Activated CD4-positive, alpha-beta T cell treated with anti-CD3 and anti-CD28 coated beads for 36 hours (primary cell): ENCODE results near the gene PPP1R11. TPM values are rescaled to one million over a fixed set of nuclear protein-coding genes. Genes with fewer than 3 reads are reported as not detected.

Source experiments
- ATAC-seq: fragments of 200-7000 bp; cut with Tn5 transposase; one replicate; pipeline ENCODE4 v1.10.0; 2021; ENCODE audit warnings: mild to moderate bottlenecking, moderate library complexity
- CTCF ChIA-PET: fragments of 350-600 bp; sonication (Branson Sonifier 250); formaldehyde crosslinking; loops from one replicate; lab custom pipeline; 2021; ENCODE audit warnings: antibody characterized with exemption; lab: Charles Lee
- POLR2A ChIA-PET: fragments of 350-600 bp; sonication (Branson Sonifier 250); formaldehyde crosslinking; loops from one replicate; lab custom pipeline; 2021; ENCODE audit warnings: antibody characterized with exemption, inconsistent platforms; lab: Charles Lee
- DNase-seq: peaks from one replicate; pipeline ENCODE4 v3.0.0-alpha.2; 2020
- H3K27ac Mint-ChIP-seq: one replicate; pipeline ENCODE4 v1.8.0; 2021; ENCODE audit warnings: mixed read lengths
- H3K27me3 Mint-ChIP-seq: one replicate; pipeline ENCODE4 v1.8.0; 2021; ENCODE audit warnings: mixed read lengths
- H3K36me3 Mint-ChIP-seq: one replicate; pipeline ENCODE4 v1.8.0; 2021; ENCODE audit warnings: low read depth, mixed read lengths
- H3K4me1 Mint-ChIP-seq: one replicate; pipeline ENCODE4 v1.8.0; 2021; ENCODE audit warnings: mixed read lengths
- H3K4me3 Mint-ChIP-seq: one replicate; pipeline ENCODE4 v1.8.0; 2021; ENCODE audit warnings: mild to moderate bottlenecking, moderate library complexity, mixed read lengths
- H3K9me3 Mint-ChIP-seq: one replicate; pipeline ENCODE4 v1.8.0; 2021; ENCODE audit warnings: low read depth, mixed read lengths
- intact Hi-C, 2 experiments: fragments of 100-400 bp; cut with DNase I in 1 of 2; cut with micrococcal nuclease in 1 of 2; formaldehyde crosslinking; loops; one replicate each; pipeline versions ENCODE4 v1.14.2 to v1.15.1; 2022 to 2024; cut with DNase I, micrococcal nuclease
- total RNA-seq, 2 experiments: library from RNA; stranded (reverse); gene quantifications; one replicate each; pipeline ENCODE4 v1.2.3, GENCODE V29; 2021

Gene PPP1R11
- total RNA-seq, 2 experiments from 2014 or later: 47.8 to 59.9 TPM

DNA sequence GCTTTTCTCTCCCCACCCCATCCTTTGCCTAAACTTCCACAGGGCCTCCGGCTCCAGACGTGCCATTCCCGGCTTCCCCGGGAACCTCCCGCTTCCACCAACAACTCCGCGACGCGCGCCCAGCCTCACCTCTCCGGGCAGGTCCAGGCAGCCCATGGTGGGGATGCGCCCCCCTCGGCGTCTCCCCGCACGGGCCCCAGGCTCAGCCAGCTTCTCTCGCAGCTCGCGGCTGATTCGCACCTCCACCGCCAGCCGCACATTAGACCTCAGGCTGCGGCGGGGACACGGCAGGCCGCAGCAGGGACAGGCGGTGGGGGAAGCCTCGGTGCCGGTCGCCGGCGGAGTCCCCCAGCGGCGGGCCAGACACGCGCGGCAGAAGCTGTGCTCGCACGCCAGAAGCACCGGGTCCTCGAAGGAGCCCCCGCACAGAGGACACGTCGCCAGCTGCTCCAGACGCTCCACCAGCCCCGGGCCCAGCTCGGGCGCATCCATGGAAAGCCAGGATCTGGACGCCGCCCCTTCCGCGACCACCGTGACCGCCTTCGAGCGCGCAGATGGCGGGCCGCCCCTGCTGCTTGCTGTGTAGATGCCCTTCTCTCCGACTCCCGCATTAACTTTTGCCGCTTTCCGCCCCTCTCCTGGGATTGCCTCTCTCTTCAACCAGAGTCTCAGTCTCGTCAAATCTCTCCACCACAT lies 8.2 kb downstream of the PPP1R11 start, which contains the start of gene RNF39:
TSS of gene RNF39 (minus strand) at position 676 of the 696 bp plus-strand sequence. CDS start at position 492, 184 bp downstream.
- Mint-ChIP-seq H3K27me3 (peaks cover 38% of the 10 kb centered on the region), H3K4me3 (peak within 1 kb of the TSS; percentile 54), H3K36me3 (peaks cover 10% of the 10 kb centered on the region), H3K27ac (no peak within 1 kb of the TSS), H3K4me1 (peaks cover 39% of the 10 kb centered on the region), H3K9me3 (no peaks in the 10 kb centered on the region)
- DNase-seq (peak; percentile 42), ATAC-seq (peak; percentile 24)
- ChIA-PET POLR2A (no interaction called here), CTCF (interaction anchor here (0.9 to 1.3 kb wide), 4 partner anchors 9 to 58 kb away, joined by 3 to 4 read pairs (median 4); no protein-coding TSS in a partner anchor)
- intact Hi-C loops: no loop called here

DNA sequence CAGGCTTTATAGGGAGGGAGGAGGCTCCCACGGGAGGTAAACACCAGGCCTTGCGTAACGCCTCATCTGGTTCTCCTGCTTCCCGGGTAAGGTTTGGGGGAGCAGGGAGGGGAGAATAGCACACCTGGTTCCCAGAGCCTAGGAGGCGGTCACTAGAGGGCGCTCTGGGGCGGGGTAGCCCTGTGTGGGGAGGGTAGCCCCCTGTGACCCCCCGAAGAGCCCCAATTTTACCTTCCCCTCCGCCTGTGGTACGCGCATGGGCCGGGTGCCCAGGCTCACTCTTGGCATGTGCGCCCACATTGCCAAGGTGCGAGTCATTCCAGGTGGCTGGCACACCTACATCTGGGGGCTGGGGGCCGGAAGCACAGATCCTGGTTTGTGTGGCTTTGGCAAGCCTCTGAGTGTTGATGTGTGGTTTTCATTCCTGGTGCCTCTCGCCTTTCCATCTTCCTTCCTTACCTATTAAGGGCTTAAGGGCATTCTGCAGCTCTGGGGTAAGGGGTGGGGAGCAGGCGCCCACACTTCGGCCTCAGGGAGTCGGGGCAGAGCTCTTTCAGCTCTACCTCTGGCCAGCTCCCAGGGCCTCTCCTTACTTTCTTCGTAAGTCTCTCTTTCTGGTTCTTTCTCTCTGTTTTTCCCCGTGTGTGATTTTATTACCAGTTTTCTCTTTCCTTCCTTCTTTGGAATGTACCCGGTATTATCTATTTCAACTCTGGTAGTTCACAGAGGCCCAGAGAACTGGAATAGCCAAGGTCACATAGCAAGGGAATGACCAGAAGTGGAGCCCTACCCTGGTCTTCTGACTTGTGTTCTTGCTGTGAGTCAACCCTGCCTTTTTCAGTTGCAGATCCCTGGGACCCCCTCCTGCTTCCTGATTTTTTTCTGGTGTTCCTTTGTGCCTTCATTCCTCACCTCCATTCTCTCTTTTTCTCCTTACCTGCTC lies 9.1 kb downstream of the PPP1R11 start:
- CTCF ChIA-PET: interaction anchor here (0.6 to 2.7 kb wide), 3 partner anchors 11 to 397 kb away, joined by 4 to 9 read pairs (median 4); no protein-coding TSS in a partner anchor

DNA sequence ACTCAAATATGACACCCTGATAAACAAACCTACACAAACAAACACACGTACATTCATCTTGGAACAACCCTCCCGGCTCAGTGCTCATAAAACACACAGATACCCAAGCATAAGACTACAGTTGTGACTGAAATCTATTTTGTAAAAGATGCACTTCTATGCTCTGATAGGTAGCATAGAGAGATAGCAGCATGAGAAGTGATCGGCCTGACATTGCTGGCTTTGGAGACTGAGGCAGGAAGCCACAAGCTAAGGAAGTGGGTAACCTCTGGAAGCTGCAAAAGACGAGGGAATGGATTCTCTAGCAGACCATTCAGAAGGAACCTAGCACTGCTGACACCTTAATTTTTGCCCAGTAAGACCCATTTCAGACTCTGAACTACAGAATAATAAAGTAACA lies 10.2 kb downstream of the PPP1R11 start:
- intact Hi-C loops: no loop called here
- DNase-seq: no peak
- Mint-ChIP-seq H3K9me3 (no peaks in the 10 kb centered on the region), H3K27me3 (peaks cover 28% of the 10 kb centered on the region), H3K4me1 (peaks cover 30% of the 10 kb centered on the region), H3K4me3 (no peak overlapping the region), H3K36me3 (no peaks in the 10 kb centered on the region), H3K27ac (no peak overlapping the region)
- ChIA-PET POLR2A (no interaction called here), CTCF (interaction anchor here (0.5 to 2.7 kb wide), 5 partner anchors 10 to 281 kb away, joined by 3 to 9 read pairs (median 3); partner anchors contain the start of gene TRIM26)
- no peak for ATAC-seq

More for the DNA sequence above, 9.1 kb downstream of the PPP1R11 start:
- ATAC-seq (no peak), DNase-seq (peak; percentile 57)
- H3K27ac Mint-ChIP-seq: no peak overlapping the region
- H3K36me3 Mint-ChIP-seq: peaks cover 3% of the 10 kb centered on the region
- intact Hi-C loops: no loop called here
- POLR2A ChIA-PET: no interaction called here
- no peaks in the 10 kb centered on the region for H3K9me3 Mint-ChIP-seq
- H3K4me1 Mint-ChIP-seq: peaks cover 34% of the 10 kb centered on the region
- H3K27me3 Mint-ChIP-seq: peaks cover 35% of the 10 kb centered on the region
- H3K4me3 Mint-ChIP-seq: peak overlapping the region; percentile 45

DNA sequence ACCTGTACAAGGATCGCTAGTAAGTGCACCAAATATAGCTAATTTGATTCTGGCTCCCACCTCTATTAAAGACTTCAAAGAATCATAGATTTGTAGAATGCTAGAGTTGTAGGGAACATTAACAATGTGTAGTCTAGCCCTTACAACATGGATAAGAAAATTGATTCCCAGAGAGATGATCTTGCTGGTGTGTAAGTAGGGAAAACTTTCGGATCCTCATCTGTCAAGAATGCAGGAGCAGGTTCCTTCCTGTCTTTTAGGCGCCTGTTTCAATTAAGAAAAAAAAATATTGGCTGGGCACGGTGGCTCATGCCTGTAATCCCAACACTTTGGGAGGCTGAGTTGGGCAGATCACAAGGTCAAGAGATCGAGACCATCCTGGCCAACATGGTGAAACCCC lies 20.9 kb downstream of the PPP1R11 start:
- H3K36me3 Mint-ChIP-seq: no peaks in the 10 kb centered on the region
- intact Hi-C loops: no loop called here
- ATAC-seq (no peak), DNase-seq (no peak)
- ChIA-PET CTCF (interaction anchor here (0.6 to 2.1 kb wide), 7 partner anchors 8 to 320 kb away, joined by 3 to 9 read pairs (median 3); no protein-coding TSS in a partner anchor), POLR2A (no interaction called here)
- no peak overlapping the region for H3K4me3 Mint-ChIP-seq
- H3K27me3 Mint-ChIP-seq: peaks cover 36% of the 10 kb centered on the region
- H3K4me1 Mint-ChIP-seq: no peaks in the 10 kb centered on the region
- H3K9me3 Mint-ChIP-seq: no peaks in the 10 kb centered on the region
- no peak overlapping the region for H3K27ac Mint-ChIP-seq

DNA sequence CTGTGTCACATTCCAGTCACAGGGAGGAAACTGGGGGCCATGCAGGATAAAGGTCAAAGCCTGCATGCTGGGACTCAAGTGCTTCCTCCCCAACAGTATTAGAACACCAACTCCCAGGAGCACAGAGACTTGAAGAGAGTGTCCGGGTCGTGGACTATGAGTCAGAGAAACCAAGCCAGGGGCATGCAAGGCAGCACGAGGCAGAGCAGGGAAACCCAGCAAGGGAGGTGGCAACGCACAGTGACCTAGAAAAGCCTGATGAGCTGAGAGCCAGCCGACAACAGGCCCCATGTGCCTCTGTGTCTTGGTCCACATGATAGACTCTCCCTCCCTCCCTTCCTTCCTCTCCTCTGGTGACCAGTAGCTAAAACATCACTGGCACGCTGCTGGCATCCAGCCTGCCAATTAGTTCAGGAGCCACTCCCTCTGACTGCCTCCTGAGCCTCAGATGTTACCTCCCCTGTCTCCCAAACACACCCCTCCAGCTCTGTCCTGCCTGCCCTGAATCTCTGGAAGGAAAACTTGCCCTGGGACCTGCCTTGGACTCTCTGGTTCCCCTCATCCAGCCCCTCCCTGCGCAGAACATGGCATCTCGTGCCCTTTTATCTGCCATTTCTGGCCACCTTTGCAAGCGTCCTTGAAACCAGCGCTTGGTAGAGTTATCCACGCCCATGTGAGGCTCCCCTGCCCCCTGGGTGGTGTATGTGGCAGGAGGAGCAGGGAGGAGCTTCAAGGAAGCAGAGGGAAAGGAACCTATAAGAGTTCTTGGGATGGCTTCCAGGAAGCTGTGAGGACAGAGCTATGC lies 24.8 kb downstream of the PPP1R11 start:
- POLR2A ChIA-PET: no interaction called here
- no peak overlapping the region for H3K27ac Mint-ChIP-seq
- intact Hi-C loops: no loop called here
- no peaks in the 10 kb centered on the region for H3K36me3 Mint-ChIP-seq
- H3K4me1 Mint-ChIP-seq: no peaks in the 10 kb centered on the region
- no peak for ATAC-seq
- CTCF ChIA-PET: interaction anchor here (0.8 to 2.6 kb wide), 2 partner anchors 13 to 39 kb away, joined by 4 to 9 read pairs; no protein-coding TSS in a partner anchor
- no peak overlapping the region for H3K4me3 Mint-ChIP-seq
- no peaks in the 10 kb centered on the region for H3K9me3 Mint-ChIP-seq
- peaks cover 50% of the 10 kb centered on the region for H3K27me3 Mint-ChIP-seq
- DNase-seq: no peak

DNA sequence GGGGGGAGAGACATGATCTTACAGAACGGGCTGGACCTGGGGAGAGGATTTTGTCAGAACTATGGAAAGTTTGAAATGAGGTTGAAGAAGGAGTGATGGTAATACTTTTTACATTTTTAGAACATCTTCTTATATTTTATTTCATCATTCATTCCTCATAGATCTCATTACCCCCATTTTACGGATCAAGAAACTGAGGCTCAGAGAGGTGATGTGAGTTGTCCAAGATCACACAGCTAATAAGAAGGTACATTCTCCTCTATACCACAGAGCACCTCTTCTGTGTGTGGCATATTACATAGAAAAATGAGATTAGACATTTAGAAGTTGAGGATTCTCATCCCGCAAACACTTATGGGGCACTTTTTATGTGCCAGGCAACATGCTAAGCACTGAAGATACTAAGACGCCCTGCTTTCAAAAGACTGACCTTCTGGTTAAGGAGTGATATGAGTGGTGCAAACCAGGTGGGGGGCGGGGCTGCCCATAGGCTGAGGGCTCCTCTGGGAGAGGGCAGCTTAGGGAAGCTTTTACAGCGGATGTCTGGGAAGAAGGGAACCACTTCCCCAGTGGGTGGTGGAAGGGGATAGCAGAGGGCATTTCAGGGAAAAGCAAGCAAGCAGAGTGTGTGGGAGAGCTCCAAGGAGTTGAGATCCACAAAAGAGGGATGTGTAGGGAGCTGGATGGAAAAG lies 26.0 kb downstream of the PPP1R11 start:
- Mint-ChIP-seq H3K4me1 (peaks cover 7% of the 10 kb centered on the region), H3K27me3 (peaks cover 53% of the 10 kb centered on the region), H3K36me3 (no peaks in the 10 kb centered on the region), H3K27ac (no peak overlapping the region), H3K4me3 (no peak overlapping the region), H3K9me3 (no peaks in the 10 kb centered on the region)
- CTCF ChIA-PET: interaction anchor here (1.1 to 2.3 kb wide), 3 partner anchors 10 to 57 kb away, joined by 3 to 8 read pairs (median 3); no protein-coding TSS in a partner anchor
- DNase-seq: no peak
- POLR2A ChIA-PET: no interaction called here
- ATAC-seq: no peak
- intact Hi-C loops: no loop called here

DNA sequence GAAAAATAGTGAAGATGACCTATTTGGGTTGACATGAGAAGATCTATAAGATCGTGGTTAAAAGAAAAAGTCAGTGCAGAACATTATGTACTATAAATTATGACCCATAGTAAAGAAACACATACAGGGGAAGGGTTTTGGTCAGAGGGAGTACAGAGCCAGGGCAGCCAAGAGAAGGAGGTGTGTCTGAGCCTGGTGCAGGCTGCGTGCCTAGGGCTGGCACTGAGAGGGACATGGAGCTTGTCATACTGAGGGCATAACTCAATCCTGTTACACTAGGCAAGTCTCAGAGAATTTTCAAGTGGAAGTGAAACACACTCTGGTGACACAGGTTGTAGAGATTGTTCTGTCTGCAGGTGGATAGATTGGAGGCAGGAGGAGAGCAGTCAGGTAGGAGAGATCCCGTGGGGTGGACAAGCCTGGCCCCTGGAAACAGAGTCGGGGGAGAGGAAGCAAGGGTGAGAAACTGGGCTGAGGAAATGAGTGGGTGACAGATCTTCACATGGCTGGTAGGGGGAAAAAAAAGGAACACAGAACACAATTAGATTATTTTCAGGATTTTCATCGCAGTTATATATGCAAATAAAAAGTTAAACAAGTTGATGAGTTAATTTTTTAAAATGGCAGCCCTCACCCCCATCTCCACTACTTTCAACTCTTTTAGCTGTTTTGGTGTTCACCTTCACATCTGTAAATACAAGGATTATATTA lies 27.1 kb downstream of the PPP1R11 start:
- CTCF ChIA-PET: interaction anchor here (0.8 to 2.3 kb wide), 4 partner anchors 9 to 58 kb away, joined by 3 to 8 read pairs (median 4); no protein-coding TSS in a partner anchor

DNA sequence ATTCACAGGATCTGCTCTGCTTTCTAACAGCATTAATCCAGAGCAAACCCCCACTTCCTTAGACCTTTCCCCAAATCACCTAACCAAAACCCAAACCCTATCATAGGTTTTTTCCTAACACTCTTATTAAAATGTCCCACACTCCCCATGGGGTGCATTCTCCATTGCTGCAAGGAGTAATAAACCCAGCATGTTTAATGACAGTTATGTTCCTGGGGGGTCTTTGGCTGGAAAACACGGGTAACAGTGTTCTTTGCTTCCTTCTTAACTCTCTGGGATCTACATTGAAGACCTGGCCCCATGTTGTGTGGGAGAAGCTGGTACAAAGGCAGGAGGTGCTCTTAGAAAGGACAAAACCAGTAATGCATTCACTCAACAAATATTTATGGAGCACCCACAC lies 29.8 kb downstream of the PPP1R11 start:
- H3K36me3 Mint-ChIP-seq: no peaks in the 10 kb centered on the region
- DNase-seq (no peak), ATAC-seq (no peak)
- POLR2A ChIA-PET: no interaction called here
- peaks cover 30% of the 10 kb centered on the region for H3K4me1 Mint-ChIP-seq
- peaks cover 62% of the 10 kb centered on the region for H3K27me3 Mint-ChIP-seq
- CTCF ChIA-PET: interaction anchor here (0.6 to 0.8 kb wide), 2 partner anchors 9 to 182 kb away, joined by 3 read pairs; no protein-coding TSS in a partner anchor
- no peaks in the 10 kb centered on the region for H3K9me3 Mint-ChIP-seq
- no peak overlapping the region for H3K27ac Mint-ChIP-seq
- intact Hi-C loops: no loop called here
- no peak overlapping the region for H3K4me3 Mint-ChIP-seq

More for the DNA sequence above, 27.1 kb downstream of the PPP1R11 start:
- Mint-ChIP-seq H3K27me3 (peaks cover 60% of the 10 kb centered on the region), H3K27ac (no peak overlapping the region), H3K4me1 (peaks cover 13% of the 10 kb centered on the region), H3K36me3 (no peaks in the 10 kb centered on the region), H3K9me3 (no peaks in the 10 kb centered on the region), H3K4me3 (no peak overlapping the region)
- POLR2A ChIA-PET: no interaction called here
- ATAC-seq (no peak), DNase-seq (no peak)
- intact Hi-C loops: no loop called here

DNA sequence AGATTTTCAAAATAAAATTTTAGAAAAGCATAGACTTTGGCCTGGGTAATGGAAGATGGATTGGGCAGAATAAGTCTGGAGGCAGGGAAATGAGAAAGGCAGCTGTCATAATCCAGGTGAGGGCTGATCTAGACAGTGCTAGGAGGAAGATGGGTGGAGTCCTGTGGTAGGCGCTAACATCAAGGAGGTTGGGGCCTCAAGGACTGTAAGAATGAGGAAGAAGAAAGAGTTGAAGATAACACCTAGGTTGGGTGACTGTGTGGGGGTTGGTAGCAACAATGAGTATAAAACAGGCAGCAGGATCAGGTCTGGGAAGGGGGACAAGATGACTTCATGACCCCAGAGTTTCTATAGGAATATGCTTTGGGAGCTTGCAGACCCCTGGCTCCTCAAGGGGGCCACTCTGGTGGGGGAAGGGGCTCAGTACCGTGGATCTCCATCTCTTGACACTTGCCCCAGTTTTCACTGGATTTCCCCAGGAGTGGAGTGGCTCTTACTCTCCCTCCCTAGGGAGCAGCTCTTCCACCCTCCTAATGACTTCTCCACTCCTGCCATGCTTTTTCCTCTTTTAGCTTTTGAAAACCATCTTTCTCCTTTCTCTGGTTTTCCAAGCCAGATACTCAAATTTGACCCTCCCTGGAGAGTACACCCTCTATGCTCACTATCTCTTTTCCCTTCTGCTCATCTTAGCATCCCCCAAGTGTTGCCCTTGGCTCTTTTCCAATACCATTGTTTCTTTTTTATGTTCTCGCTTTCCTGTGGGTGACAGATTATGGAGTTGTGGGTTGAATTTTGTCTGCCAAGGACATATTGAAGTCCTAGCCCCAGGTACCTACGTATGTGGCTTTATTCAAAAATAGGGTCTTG lies 31.1 kb downstream of the PPP1R11 start:
- ChIA-PET CTCF (interaction anchor here (0.6 to 1.4 kb wide), 4 partner anchors 9 to 84 kb away, joined by 3 read pairs; no protein-coding TSS in a partner anchor), POLR2A (no interaction called here)
- peaks cover 39% of the 10 kb centered on the region for H3K4me1 Mint-ChIP-seq
- DNase-seq (no peak), ATAC-seq (no peak)
- no peaks in the 10 kb centered on the region for H3K36me3 Mint-ChIP-seq
- no peak overlapping the region for H3K4me3 Mint-ChIP-seq
- intact Hi-C loops: no loop called here
- H3K9me3 Mint-ChIP-seq: no peaks in the 10 kb centered on the region
- peaks cover 52% of the 10 kb centered on the region for H3K27me3 Mint-ChIP-seq
- H3K27ac Mint-ChIP-seq: no peak overlapping the region
